ENCODE measurements around the gene ZNF641.

The ZNF641 gene

GRCh38 chr12:48379794-48380193 lies 29.1 kb upstream of the ZNF641 start:
- Histone ChIP-seq H3K9me2 (ENCODE audit: low read depth, low read length) (no peaks in the 10 kb centered on the region), H3K9ac (ENCODE audit: low read length) (no peak overlapping the region), H4K20me1 (ENCODE audit: insufficient read depth, low read length) (no peaks in the 10 kb centered on the region), H3K4me3 (ENCODE audit: low read depth, low read length, poor library complexity, severe bottlenecking) (no peak overlapping the region), H3K4me1 (ENCODE audit: insufficient read depth, low read length, severe bottlenecking) (no peaks in the 10 kb centered on the region), H3K79me2 (ENCODE audit: insufficient read depth, low read length) (no peaks in the 10 kb centered on the region), H2AFZ (ENCODE audit: low read length) (no peak overlapping the region), H3K9me3 (ENCODE audit: low read length) (no peaks in the 10 kb centered on the region), H3F3A (ENCODE audit: insufficient read depth, low read length) (no peaks in the 10 kb centered on the region), H3K4me2 (ENCODE audit: low read length) (no peak overlapping the region), H3K27me3 (ENCODE audit: insufficient read depth, low read length) (no peaks in the 10 kb centered on the region), H3K27ac (ENCODE audit: low read depth, low read length, poor library complexity, severe bottlenecking) (no peak overlapping the region), H3K36me3 (ENCODE audit: insufficient read depth, low read length) (no peaks in the 10 kb centered on the region)
- TF ChIP-seq, protein P1, sequence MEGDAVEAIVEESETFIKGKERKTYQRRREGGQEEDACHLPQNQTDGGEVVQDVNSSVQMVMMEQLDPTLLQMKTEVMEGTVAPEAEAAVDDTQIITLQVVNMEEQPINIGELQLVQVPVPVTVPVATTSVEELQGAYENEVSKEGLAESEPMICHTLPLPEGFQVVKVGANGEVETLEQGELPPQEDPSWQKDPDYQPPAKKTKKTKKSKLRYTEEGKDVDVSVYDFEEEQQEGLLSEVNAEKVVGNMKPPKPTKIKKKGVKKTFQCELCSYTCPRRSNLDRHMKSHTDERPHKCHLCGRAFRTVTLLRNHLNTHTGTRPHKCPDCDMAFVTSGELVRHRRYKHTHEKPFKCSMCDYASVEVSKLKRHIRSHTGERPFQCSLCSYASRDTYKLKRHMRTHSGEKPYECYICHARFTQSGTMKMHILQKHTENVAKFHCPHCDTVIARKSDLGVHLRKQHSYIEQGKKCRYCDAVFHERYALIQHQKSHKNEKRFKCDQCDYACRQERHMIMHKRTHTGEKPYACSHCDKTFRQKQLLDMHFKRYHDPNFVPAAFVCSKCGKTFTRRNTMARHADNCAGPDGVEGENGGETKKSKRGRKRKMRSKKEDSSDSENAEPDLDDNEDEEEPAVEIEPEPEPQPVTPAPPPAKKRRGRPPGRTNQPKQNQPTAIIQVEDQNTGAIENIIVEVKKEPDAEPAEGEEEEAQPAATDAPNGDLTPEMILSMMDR (IDR thresholded peaks at IDR 0.05; ENCODE audit: low read length), result no peak
- no peak for TF ChIP-seq EZH2 (IDR thresholded peaks at IDR 0.05; ENCODE audit: borderline replicate concordance, low read length)

DNA sequence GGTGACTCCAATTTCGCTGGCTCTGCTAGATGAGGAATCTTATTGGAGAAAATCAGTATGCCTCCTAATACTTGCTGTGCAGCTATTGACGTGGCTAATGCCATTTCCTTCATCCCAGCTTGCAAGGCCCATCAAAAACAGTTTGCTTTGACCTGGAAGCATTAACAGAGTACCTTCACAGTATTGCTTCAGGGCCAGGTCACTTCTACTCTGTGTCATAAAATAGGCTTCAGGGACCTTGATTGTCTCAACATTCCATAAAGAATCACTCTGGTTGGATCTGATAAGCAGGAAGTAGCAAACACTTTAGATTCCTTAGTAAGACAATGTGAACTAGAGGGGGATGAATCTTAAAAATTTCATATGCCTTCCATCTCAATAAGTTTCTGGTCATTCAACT lies 26.9 kb upstream of the ZNF641 start:
- Histone ChIP-seq H2AFZ (ENCODE audit: low read length) (no peak overlapping the region), H4K20me1 (ENCODE audit: insufficient read depth, low read length) (no peaks in the 10 kb centered on the region), H3K79me2 (ENCODE audit: insufficient read depth, low read length) (no peaks in the 10 kb centered on the region), H3K9ac (ENCODE audit: low read length) (no peak overlapping the region), H3K4me1 (ENCODE audit: insufficient read depth, low read length, severe bottlenecking) (no peaks in the 10 kb centered on the region), H3K27ac (ENCODE audit: low read depth, low read length, poor library complexity, severe bottlenecking) (no peak overlapping the region), H3K27me3 (ENCODE audit: insufficient read depth, low read length) (no peaks in the 10 kb centered on the region), H3K36me3 (ENCODE audit: insufficient read depth, low read length) (no peaks in the 10 kb centered on the region), H3K4me3 (ENCODE audit: low read depth, low read length, poor library complexity, severe bottlenecking) (no peak overlapping the region), H3F3A (ENCODE audit: insufficient read depth, low read length) (no peaks in the 10 kb centered on the region), H3K4me2 (ENCODE audit: low read length) (no peak overlapping the region), H3K9me3 (ENCODE audit: low read length) (no peaks in the 10 kb centered on the region), H3K9me2 (ENCODE audit: low read depth, low read length) (no peaks in the 10 kb centered on the region)
- no peak for TF ChIP-seq EZH2 (IDR thresholded peaks at IDR 0.05; ENCODE audit: borderline replicate concordance, low read length)
- TF ChIP-seq, protein P1 (IDR thresholded peaks at IDR 0.05; ENCODE audit: low read length), result no peak

- H3K4me3 ChIP-seq (ENCODE audit: low read depth, low read length, poor library complexity, severe bottlenecking), result no peak overlapping the region
- TF ChIP-seq, protein P1 (IDR thresholded peaks at IDR 0.05; ENCODE audit: low read length), result no peak
- TF ChIP-seq EZH2 (IDR thresholded peaks at IDR 0.05; ENCODE audit: borderline replicate concordance, low read length), result no peak
These were observed 23.4 kb upstream of the ZNF641 start for GRCh38 chr12:48374164-48374563.

More at GRCh38 chr12:48374164-48374563, 23.4 kb upstream of the ZNF641 start:
- Histone ChIP-seq H3K79me2 (ENCODE audit: insufficient read depth, low read length) (no peaks in the 10 kb centered on the region), H2AFZ (ENCODE audit: low read length) (no peak overlapping the region), H3K9me2 (ENCODE audit: low read depth, low read length) (no peaks in the 10 kb centered on the region), H3F3A (ENCODE audit: insufficient read depth, low read length) (no peaks in the 10 kb centered on the region), H3K9ac (ENCODE audit: low read length) (no peak overlapping the region), H3K9me3 (ENCODE audit: low read length) (no peaks in the 10 kb centered on the region), H3K36me3 (ENCODE audit: insufficient read depth, low read length) (no peaks in the 10 kb centered on the region), H3K27me3 (ENCODE audit: insufficient read depth, low read length) (no peaks in the 10 kb centered on the region), H4K20me1 (ENCODE audit: insufficient read depth, low read length) (no peaks in the 10 kb centered on the region), H3K4me1 (ENCODE audit: insufficient read depth, low read length, severe bottlenecking) (no peaks in the 10 kb centered on the region), H3K4me2 (ENCODE audit: low read length) (no peak overlapping the region), H3K27ac (ENCODE audit: low read depth, low read length, poor library complexity, severe bottlenecking) (no peak overlapping the region)
